GM19467 (cell line): Measurements from ENCODE around the gene SEC22C.

Source experiments
- ATAC-seq: cut with Tn5 transposase; IDR thresholded peaks from one replicate; pipeline ENCODE4 v1.9.1; 2021; ENCODE audit warnings: mild to moderate bottlenecking, moderate library complexity; ENCODE audit not compliant: unreplicated experiment

The SEC22C gene

DNA sequence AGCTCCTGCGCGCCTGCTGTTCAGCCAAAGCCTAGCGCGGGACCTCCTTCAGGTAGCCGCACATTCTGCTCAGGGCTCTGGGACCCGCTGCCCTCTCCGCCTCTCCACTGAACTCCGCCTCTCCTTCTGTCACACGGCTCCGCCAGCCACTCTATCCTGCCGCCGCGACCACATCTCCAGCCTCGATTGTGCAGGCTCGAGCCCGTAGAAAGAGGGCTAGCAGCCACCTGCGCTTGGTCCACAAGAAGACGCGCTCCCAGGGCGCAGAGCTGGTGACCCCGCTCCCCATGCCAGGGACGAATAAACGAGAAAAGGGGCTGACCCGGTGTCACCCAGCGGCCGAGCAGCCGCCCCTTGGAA lies 80.5 kb downstream of the SEC22C start:
- no peak for ATAC-seq

DNA sequence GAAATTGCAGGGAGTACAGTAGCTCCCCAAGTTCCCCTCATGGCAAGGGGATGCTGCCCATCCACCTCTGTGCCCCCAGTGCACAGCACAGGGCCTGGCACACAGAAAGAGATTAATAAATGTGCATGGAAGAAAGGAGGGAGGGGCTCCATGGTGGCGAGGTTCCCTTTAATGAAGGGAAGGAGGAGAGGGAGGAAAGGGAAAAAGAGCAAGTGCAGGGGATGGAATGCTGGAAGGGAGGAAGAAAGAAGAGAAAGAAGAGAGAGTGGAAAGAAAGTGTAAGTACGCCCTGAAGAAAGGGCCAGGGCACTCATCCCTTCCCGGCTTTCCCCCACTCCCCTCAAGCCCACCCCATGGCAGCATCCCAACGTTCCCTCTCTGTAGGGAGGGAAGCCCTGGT lies 80.9 kb downstream of the SEC22C start:
- no peak for ATAC-seq

DNA sequence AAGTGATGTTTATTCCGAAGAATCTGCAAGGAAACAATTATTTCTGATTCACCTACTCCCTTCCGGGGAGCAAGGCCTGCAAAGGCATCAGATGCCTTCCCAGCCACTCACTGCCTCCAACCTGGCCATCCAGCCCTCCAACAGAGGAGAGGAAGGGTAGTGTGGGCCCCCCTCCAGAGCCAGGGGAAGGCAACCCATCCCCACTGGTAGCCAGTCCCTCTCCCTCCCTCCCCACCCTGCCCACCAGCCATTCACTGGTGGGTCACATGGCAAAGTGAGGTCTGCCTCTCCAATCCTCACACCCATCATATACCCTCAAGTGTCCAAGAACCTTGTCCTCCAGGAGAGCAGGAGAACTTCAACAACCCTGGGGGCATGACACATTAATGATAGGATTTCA lies 81.7 kb downstream of the SEC22C start:
- no peak for ATAC-seq

- no peak for ATAC-seq
Observed at GRCh38 chr3:42499478-42499871, 82.3 kb downstream of the SEC22C start.

GRCh38 chr3:42498791-42499477 lies 82.8 kb downstream of the SEC22C start:
- no peak for ATAC-seq

GRCh38 chr3:42498034-42498433 lies 83.7 kb downstream of the SEC22C start:
- ATAC-seq: no peak
